GM19455 (cell line): Measurements from ENCODE around the gene ISCU.
"Not testable (repeated sequence)": the region's sequence is repeated elsewhere in the genome, so short reads cannot be mapped to it uniquely, and the experiment has no call there.

ENCODE experiments used
- ATAC-seq: cut with Tn5 transposase; IDR thresholded peaks from one replicate; pipeline ENCODE4 v1.9.1; 2021; ENCODE audit not compliant: unreplicated experiment

The ISCU gene

DNA sequence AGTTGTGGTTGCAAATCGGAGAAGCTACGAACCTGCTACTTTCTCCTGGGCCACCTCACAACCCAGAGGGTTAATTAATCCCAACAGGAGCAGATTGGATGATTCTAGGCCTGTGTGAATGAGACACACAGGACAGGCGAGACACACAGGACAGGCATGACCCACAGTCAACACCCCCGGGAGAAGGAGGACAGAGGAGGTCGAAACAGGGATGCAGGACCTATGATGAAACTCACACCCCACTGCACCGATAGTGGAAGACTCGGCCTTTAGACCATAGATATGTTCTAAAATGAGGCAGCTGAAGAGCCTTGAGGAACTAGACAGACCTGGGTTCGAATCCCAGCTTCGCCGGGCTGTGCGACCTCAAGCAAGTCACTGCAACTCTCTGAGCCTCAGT lies 23.9 kb downstream of the ISCU start:
- ATAC-seq = no peak

DNA sequence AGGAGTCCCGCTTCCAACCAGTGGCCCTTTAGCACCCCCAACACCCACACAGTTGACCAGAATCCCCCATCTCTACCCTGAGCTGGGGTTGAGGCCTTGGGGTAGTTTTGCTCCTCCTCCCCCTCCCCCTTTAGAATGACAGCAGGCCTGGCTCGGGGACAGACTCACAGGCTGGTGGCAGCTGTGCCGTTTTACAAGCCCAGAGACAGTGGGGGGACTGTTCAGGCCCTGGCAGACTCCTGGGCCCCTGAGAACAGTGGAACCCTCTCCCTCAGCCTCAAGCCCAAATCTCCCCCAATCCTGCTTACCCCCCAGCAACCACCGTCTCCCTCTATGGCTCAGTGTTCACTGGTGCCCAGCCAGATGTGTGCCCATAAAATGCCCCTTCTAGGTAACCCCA lies 25.4 kb downstream of the ISCU start:
- ATAC-seq = no peak

DNA sequence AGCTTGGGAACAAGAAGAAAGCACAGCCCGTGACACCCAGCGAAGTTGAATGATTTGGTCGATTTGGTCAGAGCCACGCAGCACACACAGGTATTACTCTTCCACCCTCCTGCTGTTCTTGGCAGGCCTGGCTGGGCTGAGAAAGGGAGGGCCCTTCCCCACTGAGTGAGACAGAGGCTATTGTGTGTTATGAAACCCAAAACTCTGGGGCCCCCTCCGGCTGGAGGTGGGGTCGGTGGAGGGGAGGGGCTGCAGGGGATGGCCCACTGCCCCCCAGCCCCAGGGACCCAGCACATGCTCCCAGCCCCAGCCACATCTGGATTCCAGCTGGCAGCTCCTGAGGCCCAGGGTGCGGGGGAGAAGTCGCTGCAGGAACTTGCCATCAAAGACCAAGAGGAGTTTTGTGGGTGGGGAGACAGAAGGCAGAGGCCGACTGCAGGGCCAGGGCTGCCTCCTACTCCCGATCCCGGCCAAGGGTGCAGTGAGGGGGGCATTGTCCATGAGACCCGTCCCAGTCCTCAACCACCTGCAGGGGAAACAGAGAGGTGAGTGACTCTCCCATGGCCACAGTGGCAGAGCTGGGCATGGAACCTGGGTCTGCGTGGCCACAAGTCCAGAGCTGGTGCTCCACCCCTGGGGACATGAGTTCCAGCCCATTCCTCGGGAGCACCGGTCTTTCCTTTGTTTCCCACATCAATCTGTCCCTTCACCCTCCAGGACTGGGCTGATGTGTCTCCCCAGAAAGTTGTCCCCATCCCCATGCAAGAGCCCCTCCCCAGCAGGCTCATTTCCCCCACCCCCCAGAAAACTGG lies 26.8 kb downstream of the ISCU start:
- ATAC-seq = no peak

DNA sequence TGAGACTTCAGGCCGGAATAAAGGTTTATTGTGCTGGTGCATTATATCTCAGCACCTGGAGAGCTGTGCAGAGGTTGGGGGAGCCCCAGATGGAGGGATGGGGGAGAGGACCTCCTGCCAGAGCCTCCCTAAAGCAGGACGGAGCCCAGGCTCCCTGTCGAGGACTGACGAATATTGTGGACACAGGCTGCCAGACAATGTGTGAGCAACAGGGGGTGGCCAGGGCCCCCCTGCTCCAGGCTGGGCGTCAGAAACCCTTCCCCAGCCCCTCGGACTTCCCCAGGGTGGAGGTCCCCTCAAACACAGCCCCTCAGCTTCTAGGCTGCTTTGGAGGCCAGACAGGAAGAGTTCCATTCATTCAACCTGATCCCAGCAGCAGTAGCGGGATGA lies 27.4 kb downstream of the ISCU start:
- no peak for ATAC-seq

DNA sequence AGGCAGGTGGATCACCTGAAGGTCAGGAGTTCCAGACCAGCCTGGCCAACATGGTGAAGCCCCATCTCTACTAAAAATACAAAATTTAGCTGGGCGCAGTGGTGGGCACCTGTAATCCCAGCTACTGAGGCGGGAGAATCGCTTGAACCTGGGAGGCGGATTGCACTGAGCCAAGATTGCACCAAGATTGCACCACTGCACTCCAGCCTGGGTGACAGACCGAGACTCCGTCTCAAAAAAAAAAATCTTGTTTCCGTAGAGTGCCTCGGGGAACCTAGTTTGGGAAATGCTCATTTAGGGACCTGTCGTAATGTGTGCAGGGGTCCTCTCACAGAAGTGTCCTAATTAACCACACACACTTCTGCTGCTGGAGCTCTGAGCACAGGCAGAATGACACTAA lies 28.1 kb downstream of the ISCU start:
- not testable (repeated sequence) for ATAC-seq

DNA sequence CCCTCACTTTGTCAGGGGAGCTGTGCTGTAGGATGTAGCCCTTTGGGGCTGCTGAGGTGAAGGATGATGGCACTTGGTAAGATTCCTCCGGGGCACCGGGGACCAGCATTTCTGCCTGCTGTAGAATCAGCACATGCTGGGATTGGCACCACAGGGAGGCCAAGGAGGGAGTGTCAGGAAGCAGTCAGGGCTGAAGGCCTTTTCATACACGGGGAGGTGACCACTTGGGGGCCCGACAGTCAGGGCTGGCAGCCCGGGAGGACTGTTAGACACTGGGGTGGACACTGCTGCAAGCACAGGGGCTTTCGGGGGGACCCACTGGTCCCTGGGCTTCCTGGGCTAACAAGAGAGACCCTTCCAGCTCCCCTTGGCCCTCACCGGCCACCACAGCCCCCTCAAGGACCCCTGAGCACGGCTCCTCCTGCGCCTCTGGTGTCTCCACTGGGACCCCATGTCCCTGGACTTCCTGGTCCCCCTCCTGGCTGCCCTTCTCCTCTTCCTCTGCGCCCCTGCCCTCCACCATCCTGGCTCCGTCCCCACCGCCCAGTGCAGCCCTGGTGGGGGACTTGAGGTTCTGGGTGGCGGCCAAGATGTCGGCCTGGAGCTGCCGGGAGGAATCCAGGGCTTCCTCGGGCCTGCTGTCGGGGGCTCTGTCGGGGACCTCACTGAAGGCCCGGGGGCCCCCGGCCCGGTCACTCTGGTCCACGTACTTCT lies 29.0 kb downstream of the ISCU start:
- ATAC-seq = no peak

DNA sequence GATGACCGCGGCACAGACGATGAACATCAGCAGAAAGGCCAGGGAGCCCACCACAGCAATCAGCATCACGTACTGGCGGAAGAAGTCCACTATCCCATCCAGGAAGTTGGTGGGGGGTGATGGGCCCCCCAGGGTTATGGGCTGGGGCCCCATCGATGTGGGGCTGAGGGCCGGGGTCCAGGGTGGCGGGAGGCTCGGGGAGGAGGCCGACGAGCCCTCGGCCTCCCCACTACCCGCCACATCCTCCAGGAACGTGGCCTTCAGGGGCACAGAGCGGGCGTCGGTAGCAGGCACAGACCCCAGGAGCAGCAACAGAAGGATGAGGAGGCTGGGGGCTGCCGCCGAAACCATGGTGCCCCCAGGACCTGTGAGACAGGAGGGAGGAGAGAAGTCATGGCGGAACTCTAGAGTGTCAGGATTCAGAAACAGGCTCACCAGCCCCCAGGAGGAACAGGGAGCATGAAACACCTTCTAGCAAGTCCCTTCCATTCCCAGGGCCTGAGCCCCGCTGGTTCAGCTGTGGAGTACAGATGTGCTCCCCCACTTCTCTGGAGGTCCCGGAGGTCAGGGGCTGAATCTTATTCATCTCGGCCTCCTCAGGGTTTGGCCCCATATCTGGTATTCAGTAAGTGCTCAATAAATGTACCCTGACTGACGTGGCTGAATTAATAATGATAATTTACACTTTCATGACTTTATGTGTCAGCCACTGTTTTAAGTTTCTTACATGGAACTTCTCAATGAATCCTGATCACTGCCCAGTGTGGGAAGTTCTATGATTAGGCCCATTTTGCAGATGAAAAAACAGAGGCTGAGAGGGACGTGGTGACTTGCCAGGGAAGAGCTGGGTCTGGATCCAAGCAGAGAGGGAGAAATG lies 29.9 kb downstream of the ISCU start:
- ATAC-seq = no peak

DNA sequence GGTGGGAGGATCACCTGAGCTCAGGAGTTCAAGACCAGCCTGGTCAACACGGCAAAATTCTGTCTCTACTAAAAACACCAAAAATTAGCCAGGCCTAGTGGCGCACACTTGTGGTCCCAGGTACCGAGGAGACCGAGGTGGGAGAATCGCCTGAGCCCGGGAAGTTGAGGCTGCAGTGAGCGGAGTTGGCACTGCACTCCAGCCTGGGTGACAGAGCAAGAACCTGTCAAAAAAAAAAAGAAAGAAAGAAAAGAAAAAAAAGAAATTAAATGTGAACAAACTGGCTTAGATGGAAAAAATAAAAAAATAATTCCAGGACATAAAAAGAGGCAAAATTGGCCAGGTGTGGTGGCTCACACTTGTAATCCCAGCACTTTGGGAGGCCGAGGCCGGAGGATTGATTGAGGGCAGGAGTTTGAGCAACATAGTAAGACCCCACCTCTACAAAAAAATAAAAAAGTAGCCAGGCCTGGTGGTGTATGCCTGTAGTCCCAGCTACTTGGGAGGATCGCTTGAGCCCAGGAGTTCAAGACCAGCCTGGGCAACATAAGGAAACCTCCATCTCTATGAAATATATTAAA lies 32.0 kb downstream of the ISCU start:
- ATAC-seq = no peak

DNA sequence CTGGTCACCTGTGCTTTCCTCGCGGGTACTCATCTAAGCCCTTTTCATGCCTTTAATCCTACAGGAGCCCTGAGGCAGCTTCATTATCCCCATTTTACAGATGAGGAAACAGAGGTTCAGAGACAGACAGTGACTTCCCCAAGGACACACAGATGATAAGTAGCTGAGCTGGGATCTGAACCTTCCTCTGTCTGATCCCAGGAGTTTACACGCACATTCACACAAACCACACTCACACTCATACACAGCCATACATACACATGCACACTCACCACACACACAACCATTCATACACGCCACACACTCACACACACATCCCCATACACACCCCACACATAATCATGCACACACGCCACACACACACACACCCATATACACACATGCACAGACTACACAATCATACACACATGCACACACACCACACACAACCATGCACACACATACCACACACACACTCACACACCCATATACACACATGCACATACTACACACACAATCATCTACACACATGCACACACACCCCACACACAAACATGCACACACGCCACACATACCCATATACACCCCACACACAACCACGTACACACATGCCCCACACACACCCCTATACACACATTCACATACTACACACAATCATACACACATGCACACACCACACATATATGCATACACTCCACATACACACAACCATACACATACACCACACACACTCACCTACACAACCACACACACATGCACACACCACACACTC lies 32.7 kb downstream of the ISCU start:
- no peak for ATAC-seq

DNA sequence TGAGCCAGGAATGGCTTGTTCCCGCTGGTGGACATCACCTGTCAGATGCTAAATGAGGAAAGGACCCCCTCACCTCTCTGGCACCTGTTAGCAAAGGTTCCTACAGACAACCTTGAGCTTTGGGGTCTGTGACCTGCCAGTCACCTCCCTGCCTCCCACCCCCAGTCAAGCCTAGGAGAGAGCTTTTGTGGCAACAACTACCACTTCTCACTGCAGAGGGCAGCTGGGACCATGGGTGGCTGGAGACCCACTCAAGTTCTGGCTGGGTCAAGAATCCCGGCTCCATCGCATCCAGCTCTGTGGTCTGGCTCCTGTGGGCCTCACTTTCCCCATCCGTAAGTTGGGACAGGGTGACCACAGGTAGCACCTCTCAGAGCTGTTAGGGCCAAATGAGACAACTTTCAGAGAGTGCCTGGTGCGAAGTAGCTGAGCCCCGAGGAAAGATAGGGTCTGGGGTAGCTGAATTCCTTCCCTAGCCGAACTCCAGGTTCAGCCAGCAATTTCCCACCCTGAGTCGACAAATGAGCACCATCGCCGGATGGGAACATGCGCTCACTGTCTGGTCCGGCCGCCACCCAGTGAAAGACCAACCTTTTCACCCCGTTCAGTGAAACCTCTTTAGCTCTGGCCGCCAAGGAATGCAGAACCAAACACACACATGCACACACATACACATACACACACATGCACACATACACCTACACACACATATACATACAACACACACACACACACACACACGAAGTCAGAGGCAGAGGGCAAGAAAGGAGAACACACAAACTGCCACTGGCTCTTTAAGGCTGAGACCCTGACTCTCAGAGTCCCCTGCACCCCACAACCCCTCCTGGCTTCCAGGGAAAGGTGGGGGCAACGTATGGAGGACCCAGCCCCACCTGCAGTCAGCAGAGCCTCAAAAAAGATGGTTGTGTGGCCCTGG lies 33.6 kb downstream of the ISCU start:
- ATAC-seq = no peak

DNA sequence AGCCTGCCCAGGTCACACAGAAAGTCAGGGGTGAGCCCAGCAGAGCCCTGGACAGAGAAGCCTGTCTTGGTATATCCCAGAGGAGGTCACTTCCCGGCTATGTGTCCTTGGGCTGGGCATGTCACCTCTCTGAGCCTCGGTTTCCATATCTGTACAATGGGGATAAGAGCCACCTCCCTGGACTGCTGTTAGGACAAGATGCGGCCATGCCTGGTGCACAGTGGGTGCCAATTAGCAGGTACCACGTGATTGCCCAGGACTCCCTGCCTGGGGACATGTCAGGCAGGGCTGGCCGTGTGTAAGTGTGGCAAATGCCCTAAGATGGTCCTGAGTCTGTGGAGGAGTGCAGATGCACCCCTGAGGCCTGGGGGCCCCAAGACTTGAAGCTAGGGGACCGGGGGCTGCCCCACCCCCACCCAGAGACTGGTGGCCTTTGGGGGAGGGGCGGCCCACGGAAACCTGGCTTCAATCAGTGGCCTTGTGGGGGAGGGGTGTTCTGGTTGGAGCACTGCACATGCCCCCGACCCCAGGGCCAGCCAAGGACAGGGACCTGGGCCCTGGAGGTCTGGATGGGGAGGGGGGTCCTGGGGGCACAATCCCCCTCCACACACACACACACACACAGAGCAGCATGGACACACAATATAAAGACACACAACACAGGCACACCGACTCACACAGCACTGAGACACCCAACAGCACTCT lies 34.6 kb downstream of the ISCU start:
- no peak for ATAC-seq

DNA sequence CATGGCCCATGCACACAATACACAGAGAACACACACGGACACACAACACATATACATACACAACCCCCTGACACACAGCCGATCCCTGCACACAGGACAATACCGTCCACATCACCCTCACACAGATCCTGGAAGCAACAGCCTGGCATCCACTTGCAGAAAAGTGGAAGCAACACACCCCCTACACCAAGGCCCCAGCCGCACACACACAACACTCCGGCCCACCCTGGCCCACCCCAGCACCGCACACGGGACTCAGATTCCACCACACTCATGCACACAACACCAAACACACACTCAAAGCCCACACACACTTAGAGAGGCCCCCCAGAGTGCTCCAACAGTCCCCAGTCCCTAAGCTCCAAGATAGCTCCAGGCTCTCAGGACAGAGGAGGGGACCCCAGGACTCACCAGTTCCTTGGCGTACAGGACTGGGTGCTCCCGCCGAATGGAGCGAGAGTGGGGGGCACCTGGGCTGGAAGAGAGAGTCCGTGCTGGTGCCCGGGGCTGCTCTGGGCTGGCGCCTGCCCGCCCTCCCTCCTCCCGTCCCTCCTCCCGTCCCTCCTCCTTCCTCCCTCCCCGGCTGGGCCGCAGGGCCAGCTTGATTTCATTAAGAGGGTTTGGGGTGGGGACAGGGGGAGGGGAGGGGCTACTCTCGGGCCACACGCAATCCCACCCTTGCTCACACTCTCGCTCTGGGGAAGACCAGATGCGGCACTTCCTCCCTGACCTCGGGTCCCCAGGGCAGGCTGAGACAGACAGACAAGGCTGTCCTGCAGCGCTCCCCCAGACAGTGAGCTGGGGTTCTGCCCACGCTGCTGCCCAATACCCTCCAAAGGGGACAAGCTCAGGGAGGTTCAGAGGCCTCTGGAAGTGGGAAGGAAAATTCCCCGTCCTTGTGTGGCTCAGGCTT lies 35.4 kb downstream of the ISCU start, which contains the start of gene TMEM119:
Gene TMEM119 (minus strand): TSS at position 526 of the 913 bp plus-strand sequence. CDS start 5,701 bp downstream, outside the sequence.
- ATAC-seq = no peak

DNA sequence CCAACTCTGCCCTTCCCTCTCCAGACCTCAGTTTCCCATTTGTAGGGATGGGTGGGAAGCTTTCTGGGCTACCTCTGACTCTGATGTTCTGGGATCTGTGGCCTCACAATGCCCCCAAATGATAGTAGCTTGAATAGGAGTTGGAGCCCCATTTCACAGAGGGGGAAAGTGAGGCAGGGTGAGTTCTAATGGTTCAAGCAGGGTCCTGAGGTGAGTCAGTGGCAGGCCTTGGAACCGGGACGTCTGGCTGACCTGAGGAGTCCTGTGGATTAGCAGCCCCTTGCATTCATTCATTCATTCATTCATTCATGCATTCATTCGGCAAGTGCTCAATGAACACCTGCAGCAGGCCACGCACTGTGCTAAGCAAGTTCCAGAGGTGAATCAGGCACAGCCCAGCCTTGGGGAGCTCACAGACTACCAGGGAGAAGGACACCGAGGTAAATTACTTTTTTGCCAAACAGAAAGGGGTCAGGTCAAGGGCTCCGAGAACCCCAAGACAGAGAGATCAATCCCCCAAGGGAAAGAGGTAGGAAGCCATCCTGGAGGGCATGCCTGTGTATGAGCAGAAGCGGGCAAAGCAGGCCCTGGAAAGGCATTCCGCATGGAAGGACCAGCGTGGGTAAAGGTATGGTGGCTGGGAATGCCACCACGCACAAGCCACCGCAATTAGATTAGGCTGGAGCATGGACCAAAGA lies 36.3 kb downstream of the ISCU start:
- no peak for ATAC-seq

DNA sequence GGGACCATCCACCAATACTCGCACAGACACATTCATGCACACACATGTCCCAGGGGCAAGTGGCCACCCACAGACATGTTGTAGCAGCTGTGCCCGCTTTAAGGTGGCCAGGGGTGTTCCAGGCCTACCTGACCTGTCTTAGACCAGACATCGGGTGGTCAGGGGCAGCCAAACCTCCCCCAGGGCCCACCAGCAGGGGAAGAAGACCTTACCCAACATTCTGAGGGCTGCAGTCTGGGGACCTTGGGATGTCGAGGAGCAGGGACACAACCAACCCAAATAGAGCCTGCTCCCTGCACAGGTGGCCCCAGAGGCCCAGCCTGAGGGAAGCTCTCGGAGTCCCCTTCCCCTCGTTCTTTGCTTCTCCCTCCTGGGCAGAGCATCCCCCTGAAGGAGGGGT lies 37.1 kb downstream of the ISCU start:
- no peak for ATAC-seq

DNA sequence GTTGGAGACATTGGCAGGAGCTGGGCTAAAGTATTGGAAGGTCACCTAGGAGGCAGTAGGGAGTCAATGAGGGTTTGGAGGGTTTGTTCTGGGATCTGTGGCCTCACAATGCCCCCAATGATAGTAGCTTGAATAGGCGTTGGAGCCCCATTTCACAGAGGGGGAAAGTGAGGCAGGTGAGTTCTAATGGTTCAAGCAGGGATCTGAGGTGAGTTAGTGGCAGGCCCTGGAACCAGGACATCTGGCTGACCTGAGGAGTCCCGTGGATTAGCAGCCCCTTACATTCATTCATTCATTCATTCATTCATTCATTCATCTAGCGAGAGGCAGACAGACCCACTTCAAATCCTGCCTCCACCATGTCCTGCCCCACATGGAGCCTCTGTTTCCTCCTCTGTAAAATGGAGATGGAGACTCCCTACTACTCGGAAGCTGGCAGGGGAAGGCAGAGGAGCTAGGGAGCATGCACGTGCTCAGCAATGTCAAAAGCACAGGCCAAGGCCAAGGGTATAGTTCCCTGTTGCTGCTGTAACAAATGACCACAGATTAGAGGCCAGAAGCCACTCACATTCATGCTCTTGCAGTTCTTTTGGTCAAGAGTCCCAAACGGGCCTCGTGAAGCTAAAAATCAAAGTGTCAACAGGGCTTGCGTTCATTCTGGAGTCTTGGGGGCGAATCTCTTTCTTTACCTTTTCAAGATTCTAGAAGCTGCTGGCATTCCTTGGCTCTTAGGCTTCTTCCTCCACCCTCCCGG lies 37.7 kb downstream of the ISCU start:
- no peak for ATAC-seq

DNA sequence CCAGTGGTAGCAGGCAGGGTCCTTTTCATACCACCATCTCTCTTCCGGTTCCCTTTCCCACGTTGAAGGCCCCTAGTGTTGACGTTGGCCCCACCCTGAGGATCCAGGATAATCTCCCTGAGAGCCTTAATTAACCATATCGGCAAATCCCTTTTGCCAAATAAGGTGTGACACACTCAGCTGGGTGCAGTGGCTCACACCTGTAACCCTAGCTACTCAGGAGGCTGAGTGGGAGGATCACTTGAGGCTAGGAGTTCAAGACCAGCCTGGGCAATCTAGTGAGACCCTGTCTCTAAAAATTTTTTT lies 38.3 kb downstream of the ISCU start:
- no peak for ATAC-seq
